Keratinocyte (primary cell): Measurements from ENCODE around the gene OBI1. TPM values are rescaled to one million over a fixed set of nuclear protein-coding genes. Genes with fewer than 3 reads are reported as not detected.

ENCODE experiments used
- DNase-seq: peaks from one replicate; pipeline ENCODE4 v3.0.0-alpha.2; 2011; ENCODE audit warnings: low read depth, missing footprints, low spot score
- FAIRE-seq: peaks from 2 replicates; lab custom pipeline; 2011; peaks lifted over from hg19 to GRCh38; lab: Jason Lieb, UNC
- H2AFZ ChIP-seq: 2 replicates; pipeline ENCODE4 v1.6.0; 2012; ENCODE audit warnings: low read length, control low read depth, inconsistent platforms; ENCODE audit not compliant: control insufficient read depth
- H3K27ac ChIP-seq: 2 replicates; pipeline ENCODE4 v1.5.1; 2011; ENCODE audit warnings: low read length; ENCODE audit not compliant: control insufficient read depth, insufficient read depth
- H3K27me3 ChIP-seq: 3 replicates; pipeline ENCODE4 v1.6.0; 2011; ENCODE audit warnings: low read length; ENCODE audit not compliant: control insufficient read depth, insufficient read depth; ENCODE audit errors: extremely low read depth
- H3K36me3 ChIP-seq, 2 experiments: 2 replicates in 1 of 2; 3 replicates in 1 of 2; pipeline ENCODE4 v1.5.1; 2011; ENCODE audit warnings: low read length in 2 of 2, mild to moderate bottlenecking in 1 of 2; ENCODE audit not compliant: control insufficient read depth in 2 of 2, insufficient read depth in 2 of 2; ENCODE audit errors: extremely low read depth in 1 of 2
- H3K4me1 ChIP-seq: 3 replicates; pipeline ENCODE4 v1.5.1; 2011; ENCODE audit warnings: low read length; ENCODE audit not compliant: control insufficient read depth, insufficient read depth; ENCODE audit errors: extremely low read depth
- H3K4me2 ChIP-seq: 3 replicates; pipeline ENCODE4 v1.6.0; 2011; ENCODE audit warnings: low read depth, low read length; ENCODE audit not compliant: control insufficient read depth, insufficient read depth; ENCODE audit errors: extremely low read depth
- H3K4me3 ChIP-seq, 3 experiments: fragments of 200-600 bp in 1 of 3; sonication (generic) in 1 of 3; 2 replicates in 2 of 3; 3 replicates in 1 of 3; pipeline ENCODE4 v1.5.1; 2011 to 2016; ENCODE audit warnings: low read length in 3 of 3, mild to moderate bottlenecking in 3 of 3, control low read depth in 2 of 3, inconsistent platforms in 1 of 3, low read depth in 1 of 3, mixed read lengths in 1 of 3, mixed run types in 1 of 3, moderate library complexity in 1 of 3; ENCODE audit not compliant: control insufficient read depth in 2 of 3, insufficient read depth in 2 of 3; ENCODE audit errors: extremely low read depth in 1 of 3
- H3K79me2 ChIP-seq: 2 replicates; pipeline ENCODE4 v1.6.0; 2012; ENCODE audit warnings: low read length; ENCODE audit not compliant: control insufficient read depth, insufficient read depth
- H3K9ac ChIP-seq: 3 replicates; pipeline ENCODE4 v1.6.0; 2011; ENCODE audit warnings: low read length; ENCODE audit not compliant: control insufficient read depth, insufficient read depth; ENCODE audit errors: extremely low read depth
- H3K9me1 ChIP-seq: 3 replicates; pipeline ENCODE4 v1.6.0; 2011; ENCODE audit warnings: low read length; ENCODE audit not compliant: control insufficient read depth, insufficient read depth; ENCODE audit errors: extremely low read depth
- H3K9me3 ChIP-seq: 2 replicates; pipeline ENCODE4 v1.5.1; 2012; ENCODE audit warnings: low read depth, low read length; ENCODE audit not compliant: control insufficient read depth
- H4K20me1 ChIP-seq: 3 replicates; pipeline ENCODE4 v1.6.0; 2011; ENCODE audit warnings: low read length; ENCODE audit not compliant: control insufficient read depth, insufficient read depth; ENCODE audit errors: extremely low read depth
- CTCF ChIP-seq, 3 experiments: IDR thresholded peaks in 1 of 3; conservative IDR thresholded peaks in 1 of 3; optimal IDR thresholded peaks in 1 of 3; 2 replicates in 2 of 3; 3 replicates in 1 of 3; pipeline versions ENCODE3 to v1.5.1; 2011; ENCODE audit warnings: low read length in 3 of 3, mild to moderate bottlenecking in 3 of 3, moderate library complexity in 2 of 3, control low read depth in 1 of 3, inconsistent platforms in 1 of 3; ENCODE audit not compliant: insufficient read depth in 2 of 3; ENCODE audit errors: extremely low read depth in 1 of 3
- EZH2 ChIP-seq: IDR thresholded peaks from one replicate; pipeline ENCODE4 v1.6.1; 2012; ENCODE audit warnings: inconsistent platforms, mild to moderate bottlenecking, low read length, moderate library complexity
- dilution Hi-C: fragments of 300-500 bp; cut with MboI; formaldehyde crosslinking; loops from one replicate; pipeline ENCODE4 v1.7.0; 2020; ENCODE audit warnings: low sequenced_read_pairs; ENCODE audit not compliant: extremely low pct_ligation_motif_present
- polyA plus RNA-seq, 5 experiments: library from polyadenylated mRNA; depleted of rRNA in 3 of 5; stranded (reverse) in 3 of 5; stranded (forward) in 1 of 5; unstranded in 1 of 5; fragments of >200 nt; gene quantifications; 1 replicate in 1 of 5; 2 replicates in 3 of 5; 3 replicates in 1 of 5; pipeline versions ENCODE4 v1.2.1 to v1.2.3, GENCODE V29; 2011 to 2012; ENCODE audit warnings: missing spikeins in 2 of 5, low read depth in 1 of 5, low replicate concordance in 1 of 5

OBI1 gene
- polyA plus RNA-seq, 1 donor (not counting 4 experiments of a cell fraction or from before 2014, with no cell fraction given), result 14.4 TPM

GRCh38 chr13:78601124-78601873, 57.7 kb downstream of the OBI1 start:
- FAIRE-seq, result no peak

GRCh38 chr13:78600280-78600883, 58.6 kb downstream of the OBI1 start:
- no peaks in the 10 kb centered on the region for H4K20me1 ChIP-seq
- no peaks in the 10 kb centered on the region for H3K9me1 ChIP-seq
- no peaks in the 10 kb centered on the region for H3K36me3 ChIP-seq
- H3K27ac ChIP-seq, result no peak overlapping the region
- peaks cover 3% of the 10 kb centered on the region for H3K4me1 ChIP-seq
- no peak overlapping the region for H3K9ac ChIP-seq
- no peak for TF ChIP-seq CTCF (optimal IDR thresholded peaks at IDR 0.05 in 1 of 3, IDR thresholded peaks at IDR 0.05 in 1 of 3, conservative IDR thresholded peaks at IDR 0.05 in 1 of 3; ENCODE audit: extremely low read depth in 1 of 3, insufficient read depth in 2 of 3, low read length in 3 of 3)
- TF ChIP-seq EZH2, result peak; percentile 66
- no peak for FAIRE-seq
- H3K79me2 ChIP-seq, result no peaks in the 10 kb centered on the region
- no peak overlapping the region for H3K4me3 ChIP-seq
- H3K4me2 ChIP-seq, result no peak overlapping the region
- no peak overlapping the region for H2AFZ ChIP-seq
- no peak for DNase-seq
- peaks cover 2% of the 10 kb centered on the region for H3K9me3 ChIP-seq
- H3K27me3 ChIP-seq, result peaks cover 95% of the 10 kb centered on the region
- dilution Hi-C loops, result no loop called here

More at GRCh38 chr13:78601124-78601873, 57.7 kb downstream of the OBI1 start:
- H3K27ac ChIP-seq, result no peak overlapping the region
- TF ChIP-seq EZH2 (peak; percentile 100), CTCF (optimal IDR thresholded peaks at IDR 0.05 in 1 of 3, IDR thresholded peaks at IDR 0.05 in 1 of 3, conservative IDR thresholded peaks at IDR 0.05 in 1 of 3; ENCODE audit: extremely low read depth in 1 of 3, insufficient read depth in 2 of 3, low read length in 3 of 3) (no peak)
- H3K27me3 ChIP-seq, result peaks cover 95% of the 10 kb centered on the region
- H3K4me3 ChIP-seq, result no peak overlapping the region
- no peak for DNase-seq
- no peak overlapping the region for H3K9ac ChIP-seq
- no peaks in the 10 kb centered on the region for H3K9me1 ChIP-seq
- H3K4me2 ChIP-seq, result no peak overlapping the region
- no peaks in the 10 kb centered on the region for H4K20me1 ChIP-seq
- peak overlapping the region; percentile 22 for H2AFZ ChIP-seq
- no peaks in the 10 kb centered on the region for H3K79me2 ChIP-seq
- peaks cover 3% of the 10 kb centered on the region for H3K4me1 ChIP-seq
- dilution Hi-C loops, result no loop called here
- no peaks in the 10 kb centered on the region for H3K36me3 ChIP-seq
- peaks cover 2% of the 10 kb centered on the region for H3K9me3 ChIP-seq
